ENCODE measurements around the gene MGLL.
A peak's percentile ranks its signal among the peaks of the same experiment; 100 is the strongest.

MGLL gene

DNA sequence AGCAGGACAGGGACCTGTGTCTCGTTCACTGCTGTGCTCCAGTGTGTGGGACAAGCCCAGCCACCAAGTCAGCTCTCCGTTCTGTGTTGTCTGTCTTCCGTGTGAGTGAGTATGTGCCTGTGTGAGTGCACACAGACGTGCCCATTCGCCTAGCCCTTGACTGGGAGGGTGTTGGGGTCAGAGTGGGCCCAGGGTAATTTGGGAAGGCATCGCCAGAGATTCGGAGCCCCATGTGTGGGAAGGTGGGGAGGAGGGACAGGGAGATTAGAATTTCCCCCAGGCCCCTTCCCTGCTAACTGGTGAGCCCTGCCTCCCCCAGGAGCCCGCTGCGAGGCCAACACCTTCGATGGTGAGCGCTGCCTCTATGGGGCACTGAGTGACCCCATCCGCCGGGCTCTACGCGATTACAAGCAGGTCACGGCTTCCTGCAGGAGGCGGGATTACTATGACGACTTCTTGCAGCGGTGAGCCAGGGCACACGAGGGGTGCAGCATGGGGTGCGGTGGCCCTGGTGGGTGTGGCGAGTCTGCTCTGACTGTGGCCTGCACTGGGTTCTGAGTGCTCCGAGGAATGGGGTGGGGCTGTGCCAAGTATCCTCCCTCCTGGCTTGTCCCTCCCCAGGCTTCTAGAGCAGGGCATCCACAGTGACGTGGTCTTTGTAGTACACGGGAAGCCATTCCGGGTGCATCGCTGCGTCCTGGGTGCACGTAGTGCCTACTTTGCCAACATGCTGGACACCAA lies 146.5 kb downstream of the MGLL start:
- Mint-ChIP-seq H3K27ac (no peak overlapping the region), H3K36me3 (ENCODE audit: low read depth) (no peaks in the 10 kb centered on the region), H3K9me3 (no peaks in the 10 kb centered on the region), H3K4me1 (ENCODE audit: low read depth) (peaks cover 13% of the 10 kb centered on the region), H3K4me3 (no peak overlapping the region), H3K27me3 (ENCODE audit: low read depth) (no peaks in the 10 kb centered on the region)
- no peak for DNase-seq (ENCODE audit: low spot score)

DNA sequence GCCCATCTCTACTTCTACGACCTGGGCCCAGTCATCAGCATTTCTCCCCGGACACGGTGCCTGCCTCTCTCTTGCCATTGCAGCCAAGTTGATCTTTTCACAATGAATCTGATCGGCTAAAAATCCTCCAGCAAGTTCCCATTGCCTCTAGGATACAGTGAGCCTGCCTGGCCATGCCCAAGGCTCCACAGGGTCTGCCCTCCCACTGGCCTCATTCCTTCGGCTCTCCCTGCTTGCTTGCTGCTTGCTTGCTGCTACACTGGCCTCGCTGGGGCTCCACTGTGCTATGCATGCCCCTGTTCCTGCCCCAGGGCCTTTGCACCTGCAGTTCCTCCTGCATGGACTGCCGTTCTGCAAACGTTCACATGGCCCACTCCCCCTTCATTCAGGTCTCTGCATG lies 147.5 kb downstream of the MGLL start:
- no peaks in the 10 kb centered on the region for H3K36me3 Mint-ChIP-seq (ENCODE audit: low read depth)
- peak overlapping the region; percentile 47 for H3K4me3 Mint-ChIP-seq
- H3K4me1 Mint-ChIP-seq (ENCODE audit: low read depth): peaks cover 13% of the 10 kb centered on the region
- peak overlapping the region; percentile 27 for H3K27ac Mint-ChIP-seq
- H3K9me3 Mint-ChIP-seq: no peaks in the 10 kb centered on the region
- no peak for DNase-seq (ENCODE audit: low spot score)
- H3K27me3 Mint-ChIP-seq (ENCODE audit: low read depth): no peaks in the 10 kb centered on the region

DNA sequence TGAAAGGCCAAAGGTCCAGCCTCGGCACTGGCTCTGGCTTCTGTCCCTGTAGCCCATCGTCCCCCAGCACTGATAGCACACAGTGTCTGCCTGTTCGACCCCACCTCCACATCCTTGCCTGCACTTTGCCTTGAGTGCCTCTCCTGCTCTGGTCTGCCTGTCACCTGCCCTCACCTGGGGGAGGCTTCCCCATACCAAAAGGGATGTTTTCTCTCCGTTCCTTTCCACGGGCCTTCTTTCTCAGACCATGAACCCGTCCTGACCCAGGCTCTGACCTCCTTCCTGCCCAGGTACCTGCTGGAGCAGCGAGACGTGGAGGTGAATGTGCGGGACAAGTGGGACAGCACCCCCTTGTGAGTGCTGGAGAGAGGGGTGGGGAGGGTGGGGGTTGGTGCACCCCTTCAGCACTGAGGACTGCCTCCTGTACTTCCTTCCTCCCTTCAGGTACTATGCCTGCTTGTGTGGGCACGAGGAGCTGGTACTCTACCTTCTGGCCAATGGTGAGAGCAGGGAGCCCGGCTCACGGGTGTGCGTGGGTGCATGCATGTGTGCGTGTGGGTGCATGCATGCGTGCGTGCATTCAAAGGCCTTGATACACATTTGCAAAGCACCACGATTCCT lies 148.1 kb downstream of the MGLL start:
- peak overlapping the region; percentile 88 for H3K4me3 Mint-ChIP-seq
- peaks cover 13% of the 10 kb centered on the region for H3K4me1 Mint-ChIP-seq (ENCODE audit: low read depth)
- peak overlapping the region; percentile 82 for H3K27ac Mint-ChIP-seq
- no peaks in the 10 kb centered on the region for H3K36me3 Mint-ChIP-seq (ENCODE audit: low read depth)
- H3K9me3 Mint-ChIP-seq: no peaks in the 10 kb centered on the region
- no peak for DNase-seq (ENCODE audit: low spot score)
- no peaks in the 10 kb centered on the region for H3K27me3 Mint-ChIP-seq (ENCODE audit: low read depth)

DNA sequence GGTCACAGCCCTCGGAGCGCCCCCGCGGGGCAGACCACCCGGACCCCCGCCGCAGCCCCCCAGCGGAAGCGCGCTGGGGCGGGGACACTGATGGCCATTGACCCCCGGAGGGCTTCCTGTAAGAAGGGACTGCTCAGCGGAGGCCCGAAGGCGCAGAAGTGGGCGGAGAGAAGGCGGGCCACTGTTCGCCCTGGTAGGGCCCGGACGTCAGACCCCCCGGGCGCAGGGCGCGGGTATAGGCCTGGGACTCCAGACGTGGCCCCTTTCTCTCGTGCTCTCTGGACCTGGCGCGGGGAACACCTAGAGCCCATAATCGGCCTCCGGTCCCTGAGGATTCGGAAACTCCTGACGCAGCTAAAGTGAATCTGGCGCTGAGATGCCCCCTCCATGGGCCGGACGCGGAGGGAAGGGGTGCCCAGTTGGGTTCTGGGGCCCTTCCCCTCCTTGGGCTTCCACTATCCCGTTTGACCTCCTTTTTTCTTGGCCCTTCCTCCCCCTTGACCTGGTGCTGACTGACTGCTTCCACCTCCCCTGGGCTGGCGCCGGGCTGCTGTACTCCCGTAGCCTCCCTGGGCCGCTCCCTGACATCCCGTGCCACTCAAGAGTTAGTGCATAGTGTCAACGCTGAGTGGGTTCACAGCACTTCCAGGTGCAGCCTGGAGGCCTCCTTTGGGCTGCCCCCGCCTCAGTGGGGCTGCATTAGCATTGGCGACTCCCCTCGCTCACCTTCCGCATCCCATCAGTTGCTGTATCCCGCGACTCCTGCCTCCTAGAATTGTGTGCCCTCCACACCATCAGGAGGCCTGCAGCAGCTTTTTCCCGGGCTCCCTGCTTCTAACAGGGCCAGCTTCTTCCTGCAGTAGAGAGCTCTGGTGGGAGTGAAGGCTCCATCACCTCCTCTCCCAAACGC lies 148.9 kb downstream of the MGLL start:
- Mint-ChIP-seq H3K36me3 (ENCODE audit: low read depth) (no peaks in the 10 kb centered on the region), H3K4me3 (peak overlapping the region; percentile 88), H3K9me3 (no peaks in the 10 kb centered on the region), H3K4me1 (ENCODE audit: low read depth) (peaks cover 13% of the 10 kb centered on the region), H3K27ac (peak overlapping the region; percentile 82), H3K27me3 (ENCODE audit: low read depth) (no peaks in the 10 kb centered on the region)
- peak; percentile 50 for DNase-seq (ENCODE audit: low spot score)

DNA sequence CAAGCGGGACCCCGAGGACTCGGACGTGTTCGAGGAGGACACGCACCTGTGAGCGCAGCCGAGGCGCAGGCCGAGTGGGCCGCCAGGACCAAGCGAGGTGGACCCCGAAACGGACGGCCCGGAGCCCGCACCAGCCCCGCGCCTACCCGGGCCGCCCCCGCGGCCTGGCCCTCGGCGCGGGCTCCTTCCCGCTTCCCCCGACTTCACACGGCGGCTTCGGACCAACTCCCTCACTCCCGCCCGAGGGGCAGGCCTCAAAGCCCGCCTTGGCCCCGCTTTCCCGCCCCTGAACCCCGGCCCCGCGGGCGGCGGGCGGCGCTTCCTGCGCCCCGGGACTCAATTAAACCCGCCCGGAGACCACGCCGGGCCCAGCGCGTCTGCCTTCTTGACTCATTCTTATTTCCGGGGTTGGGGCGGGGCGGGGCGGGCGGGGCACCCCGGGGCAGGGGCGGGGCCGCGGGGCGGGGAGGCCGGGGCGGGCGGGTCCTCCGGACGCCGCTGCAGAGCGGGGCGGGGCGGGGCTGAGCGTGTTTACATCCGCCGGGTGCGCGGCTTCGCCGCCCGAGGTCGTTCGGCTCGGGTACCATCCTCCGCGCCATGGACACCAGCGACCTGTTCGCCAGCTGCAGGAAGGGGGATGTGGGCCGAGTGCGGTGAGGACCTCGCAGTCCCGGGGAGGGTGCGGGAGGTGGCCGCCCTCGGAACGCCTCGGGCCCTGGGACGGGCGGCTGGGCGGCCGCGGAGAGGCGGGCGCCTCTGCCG lies 149.7 kb downstream of the MGLL start, which contains the start of gene ABTB1:
Gene ABTB1 (plus strand): TSS at position 524 of the 762 bp plus-strand sequence. CDS start 74 bp downstream, at position 598.
- Mint-ChIP-seq H3K4me3 (peak within 1 kb of the TSS; percentile 94), H3K27ac (peak within 1 kb of the TSS; percentile 99), H3K9me3 (no peaks in the 10 kb centered on the region), H3K36me3 (ENCODE audit: low read depth) (no peaks in the 10 kb centered on the region), H3K27me3 (ENCODE audit: low read depth) (no peaks in the 10 kb centered on the region), H3K4me1 (ENCODE audit: low read depth) (peaks cover 13% of the 10 kb centered on the region)
- peak; percentile 85 for DNase-seq (ENCODE audit: low spot score)

DNA sequence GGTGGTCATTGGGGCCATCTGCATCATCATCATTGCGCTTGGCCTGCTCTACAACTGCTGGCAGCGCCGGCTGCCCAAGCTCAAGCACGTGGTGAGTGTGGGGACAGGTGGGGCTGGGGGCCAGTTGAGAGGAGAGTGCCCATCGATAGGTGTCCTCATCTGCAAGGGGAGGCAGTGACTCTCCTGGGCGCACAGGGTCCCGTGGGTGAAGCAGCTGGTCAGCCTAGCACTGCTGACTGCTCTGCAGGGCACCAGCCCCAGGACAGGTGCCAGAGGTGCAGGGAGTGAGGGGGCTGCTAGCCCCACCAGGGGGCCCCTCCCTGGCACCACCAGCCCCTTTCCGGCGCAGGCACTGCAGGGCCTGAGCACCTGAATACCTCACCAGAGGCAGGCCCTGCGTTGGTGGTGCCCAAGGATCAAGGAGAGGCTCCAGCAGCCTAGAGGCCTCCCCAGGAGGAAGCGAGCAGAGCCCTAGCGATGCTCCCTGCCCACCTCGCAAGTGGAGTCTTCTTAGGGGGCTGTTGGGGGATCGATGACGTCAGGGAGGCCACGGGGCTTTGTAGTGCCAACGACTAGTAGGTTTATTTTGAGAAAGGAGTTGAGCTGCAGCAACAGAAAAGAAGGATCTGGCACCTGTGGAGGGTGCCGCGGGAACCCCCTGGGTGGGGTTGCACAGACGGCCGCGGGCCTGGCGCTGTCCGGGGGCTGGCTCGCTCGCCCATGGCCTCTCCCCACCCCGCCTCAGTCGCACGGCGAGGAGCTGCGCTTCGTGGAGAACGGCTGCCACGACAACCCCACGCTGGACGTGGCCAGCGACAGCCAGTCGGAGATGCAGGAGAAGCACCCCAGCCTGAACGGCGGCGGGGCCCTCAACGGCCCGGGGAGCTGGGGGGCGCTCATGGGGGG lies 150.5 kb downstream of the MGLL start:
- Mint-ChIP-seq H3K27ac (peak overlapping the region; percentile 99), H3K27me3 (ENCODE audit: low read depth) (no peaks in the 10 kb centered on the region), H3K4me1 (ENCODE audit: low read depth) (peaks cover 13% of the 10 kb centered on the region), H3K9me3 (no peaks in the 10 kb centered on the region), H3K36me3 (ENCODE audit: low read depth) (no peaks in the 10 kb centered on the region), H3K4me3 (peak overlapping the region; percentile 94)
- no peak for DNase-seq (ENCODE audit: low spot score)

DNA sequence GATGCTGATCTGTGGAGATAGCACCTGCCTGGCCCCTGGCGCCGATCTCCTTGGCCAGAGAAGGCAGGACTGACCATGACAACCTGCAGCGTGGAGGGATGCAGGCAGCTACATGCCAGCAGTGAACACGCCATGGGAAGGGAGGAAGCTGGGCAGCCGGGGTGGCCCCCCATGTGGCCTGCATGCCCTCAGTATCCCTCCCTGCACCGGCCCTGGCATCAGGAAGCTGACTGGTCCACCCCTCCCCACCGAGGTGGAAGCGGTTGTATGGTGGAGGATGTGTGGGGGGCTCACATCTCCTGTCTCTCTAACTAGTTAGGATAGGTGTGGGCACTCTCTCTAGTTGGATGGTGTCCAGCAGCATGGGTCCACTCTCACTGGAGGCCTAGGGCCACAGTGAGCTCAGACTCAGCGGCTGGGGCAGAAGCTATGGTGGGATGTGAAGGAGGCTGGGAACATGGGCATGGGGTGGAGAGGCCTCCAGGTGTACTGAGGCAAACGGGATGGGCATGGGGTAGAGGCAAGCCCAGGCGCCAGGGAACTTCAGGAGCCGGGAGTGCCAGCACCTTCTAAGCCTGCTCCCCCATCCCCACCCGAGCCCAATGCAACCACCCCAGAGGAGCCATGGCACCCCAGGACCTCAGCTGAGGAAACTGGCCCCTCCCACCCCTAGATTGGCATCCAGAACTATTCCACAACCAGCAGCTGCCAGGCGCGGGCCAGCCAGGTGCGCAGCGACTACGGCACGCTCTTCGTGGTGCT lies 151.4 kb downstream of the MGLL start:
- Mint-ChIP-seq H3K4me1 (ENCODE audit: low read depth) (peaks cover 13% of the 10 kb centered on the region), H3K36me3 (ENCODE audit: low read depth) (no peaks in the 10 kb centered on the region), H3K27ac (peak overlapping the region; percentile 78), H3K27me3 (ENCODE audit: low read depth) (no peaks in the 10 kb centered on the region), H3K4me3 (peak overlapping the region; percentile 94), H3K9me3 (no peaks in the 10 kb centered on the region)
- no peak for DNase-seq (ENCODE audit: low spot score)

DNA sequence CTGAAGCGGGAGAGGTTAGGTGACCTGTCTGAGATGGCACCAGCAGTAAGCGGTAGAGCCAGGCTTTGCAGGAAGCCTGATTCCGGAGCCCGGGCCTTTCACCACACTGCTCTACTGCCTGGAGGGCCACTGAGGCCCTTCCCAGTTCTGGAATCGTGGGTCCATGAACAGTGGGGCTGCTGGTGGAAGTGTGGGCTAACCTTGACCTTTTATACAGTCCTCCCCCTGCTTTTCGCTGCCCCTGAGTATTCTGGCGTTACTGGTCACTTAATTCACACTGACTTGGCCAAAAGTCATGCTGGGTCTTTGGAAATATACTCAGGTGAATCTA lies 152.1 kb downstream of the MGLL start:
- Mint-ChIP-seq H3K9me3 (no peaks in the 10 kb centered on the region), H3K27ac (peak overlapping the region; percentile 19), H3K4me3 (no peak overlapping the region), H3K36me3 (ENCODE audit: low read depth) (no peaks in the 10 kb centered on the region), H3K4me1 (ENCODE audit: low read depth) (peaks cover 13% of the 10 kb centered on the region), H3K27me3 (ENCODE audit: low read depth) (peaks cover under 1% of the 10 kb centered on the region)
- DNase-seq (ENCODE audit: low spot score): no peak

DNA sequence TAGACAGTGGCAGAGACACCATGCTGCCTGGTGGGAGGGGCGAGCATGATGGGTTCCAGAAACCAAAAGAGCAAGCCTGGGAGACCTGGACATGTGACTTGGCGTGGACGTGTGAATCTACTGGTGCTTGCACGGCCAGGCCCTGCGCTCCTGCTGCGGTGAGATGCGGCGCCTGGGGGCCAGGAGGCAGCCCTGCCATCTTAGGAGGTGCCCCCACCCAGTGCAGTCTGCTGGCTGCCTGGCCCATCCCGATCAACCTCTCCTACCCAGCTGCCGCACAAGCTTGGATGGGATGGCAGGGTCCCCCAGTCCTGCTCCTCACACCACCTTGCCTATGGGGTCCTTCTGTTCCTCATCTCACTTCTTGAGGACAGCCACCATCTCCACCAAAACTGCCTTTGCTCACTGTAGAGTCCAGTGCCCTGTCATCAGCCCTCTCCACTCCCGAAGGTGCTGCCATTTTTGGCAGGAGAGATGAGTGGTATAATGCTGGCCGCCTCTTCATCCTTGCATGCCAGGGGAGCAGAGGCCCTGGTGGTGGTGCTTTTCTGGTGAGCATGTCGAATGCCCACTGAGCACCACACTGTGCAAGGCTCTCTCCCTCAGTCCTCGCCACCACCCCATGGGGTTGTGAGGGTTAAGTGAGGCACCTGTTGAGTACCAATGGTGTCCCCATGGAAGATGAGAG lies 152.6 kb downstream of the MGLL start:
- H3K9me3 Mint-ChIP-seq: no peaks in the 10 kb centered on the region
- H3K36me3 Mint-ChIP-seq (ENCODE audit: low read depth): no peaks in the 10 kb centered on the region
- no peak overlapping the region for H3K4me3 Mint-ChIP-seq
- H3K27ac Mint-ChIP-seq: no peak overlapping the region
- H3K27me3 Mint-ChIP-seq (ENCODE audit: low read depth): peaks cover 6% of the 10 kb centered on the region
- peaks cover 13% of the 10 kb centered on the region for H3K4me1 Mint-ChIP-seq (ENCODE audit: low read depth)
- no peak for DNase-seq (ENCODE audit: low spot score)

DNA sequence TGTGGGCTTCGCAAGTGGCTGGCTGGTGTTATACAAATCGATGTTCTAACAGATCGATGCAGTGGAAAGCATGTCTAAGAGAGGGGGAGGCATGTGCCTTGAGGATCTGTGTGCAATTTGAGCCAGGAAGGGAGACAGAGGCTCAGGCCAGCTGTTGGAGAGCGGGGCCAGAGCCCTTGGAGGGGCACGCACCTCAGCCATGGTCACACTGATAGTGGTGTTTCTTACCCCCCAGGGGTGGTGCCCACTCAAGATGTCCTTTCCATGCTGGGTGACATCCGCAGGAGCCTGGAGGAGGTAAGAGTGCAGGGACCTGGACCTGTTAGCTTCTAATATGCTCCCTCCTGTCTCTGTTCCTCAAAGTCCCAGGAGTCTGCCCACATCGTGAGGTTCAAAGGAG lies 153.4 kb downstream of the MGLL start:
- Mint-ChIP-seq H3K27ac (no peak overlapping the region), H3K27me3 (ENCODE audit: low read depth) (peaks cover 7% of the 10 kb centered on the region), H3K4me1 (ENCODE audit: low read depth) (peaks cover 9% of the 10 kb centered on the region), H3K36me3 (ENCODE audit: low read depth) (no peaks in the 10 kb centered on the region), H3K9me3 (no peaks in the 10 kb centered on the region), H3K4me3 (no peak overlapping the region)
- no peak for DNase-seq (ENCODE audit: low spot score)

DNA sequence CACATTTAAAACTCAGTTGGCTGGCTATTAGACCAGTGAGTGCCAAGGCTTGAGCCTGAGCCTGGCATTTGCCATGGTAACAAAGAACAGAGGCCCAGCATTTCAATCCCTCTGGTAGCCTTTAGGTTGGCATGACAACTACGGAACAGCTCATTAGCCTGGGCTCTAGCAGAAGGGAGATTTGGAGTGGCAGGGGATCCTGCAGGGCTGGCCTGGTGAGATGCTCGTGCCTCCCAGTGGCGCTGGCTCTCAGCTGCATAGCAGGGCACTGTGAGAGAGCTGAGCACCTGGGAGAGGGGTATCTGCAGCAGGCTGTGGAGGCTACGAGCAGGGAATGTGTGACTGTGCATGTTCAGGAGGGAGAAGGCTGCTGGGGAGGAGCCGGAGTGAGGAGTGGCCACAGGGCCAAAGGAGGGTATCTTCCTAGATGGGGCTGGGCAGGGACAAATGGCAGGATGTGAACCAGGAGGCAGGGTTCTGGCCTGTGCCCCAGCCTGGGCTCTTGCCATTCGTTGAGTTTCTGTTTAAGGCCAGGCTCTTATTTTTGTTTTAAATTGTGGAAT lies 155.1 kb downstream of the MGLL start:
- no peak for DNase-seq (ENCODE audit: low spot score)
- Mint-ChIP-seq H3K36me3 (ENCODE audit: low read depth) (no peaks in the 10 kb centered on the region), H3K4me3 (no peak overlapping the region), H3K9me3 (no peaks in the 10 kb centered on the region), H3K27me3 (ENCODE audit: low read depth) (peaks cover 7% of the 10 kb centered on the region), H3K4me1 (ENCODE audit: low read depth) (peaks cover 5% of the 10 kb centered on the region), H3K27ac (no peak overlapping the region)

DNA sequence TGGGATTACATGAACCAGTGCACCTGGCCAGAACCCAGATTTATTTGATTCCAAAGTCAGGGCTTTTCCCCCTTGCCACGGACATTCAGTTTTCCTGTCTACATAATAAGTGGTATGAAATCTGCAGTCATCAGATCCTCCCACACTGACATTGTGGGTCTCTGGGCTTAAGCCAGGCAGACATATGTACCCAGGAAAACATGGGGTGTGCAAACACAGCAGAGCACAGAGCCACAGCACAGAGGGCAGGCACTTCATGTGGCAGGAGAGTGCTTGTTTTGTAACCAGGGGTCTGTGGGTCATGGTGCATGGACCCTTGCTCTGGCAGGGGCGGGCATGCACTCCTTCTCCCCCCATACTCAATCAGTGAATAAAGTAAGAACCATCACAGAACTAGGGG lies 155.6 kb downstream of the MGLL start:
- Mint-ChIP-seq H3K4me3 (no peak overlapping the region), H3K27ac (no peak overlapping the region), H3K9me3 (no peaks in the 10 kb centered on the region), H3K27me3 (ENCODE audit: low read depth) (peaks cover 7% of the 10 kb centered on the region), H3K36me3 (ENCODE audit: low read depth) (no peaks in the 10 kb centered on the region), H3K4me1 (ENCODE audit: low read depth) (peaks cover 3% of the 10 kb centered on the region)
- DNase-seq (ENCODE audit: low spot score): no peak

Data from T-helper 2 cell treated with Interferon-gamma antibody and Interleukin-4, amounts not matched to agents 5 μg/mL and 100 μg/mL, for 36 hours (primary cell).